ENCODE data around the gene HIVEP1. TPM values are rescaled to one million over a fixed set of nuclear protein-coding genes. Genes with fewer than 3 reads are reported as not detected.

The HIVEP1 gene
- total RNA-seq, 4 donors from 2014 or later = 21.6 to 59.4 (median 34.5) TPM

DNA sequence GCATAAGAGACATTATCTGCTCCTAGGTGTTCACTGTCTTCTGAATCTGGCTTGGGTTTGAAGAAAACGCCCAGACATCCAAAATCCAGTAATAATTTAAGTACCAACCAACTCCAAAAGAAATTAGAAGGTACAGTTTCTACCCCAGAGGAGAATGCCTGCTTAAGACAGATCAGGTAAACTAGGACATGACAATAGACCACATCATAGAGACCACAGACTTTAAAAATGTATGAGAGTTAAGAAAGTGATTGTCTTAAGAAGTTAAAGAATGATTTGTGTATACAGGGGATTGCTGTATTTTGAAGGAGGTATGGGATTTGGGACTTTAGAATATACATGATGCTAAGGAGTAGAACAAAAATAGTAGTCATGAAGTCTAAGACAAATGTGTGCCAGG lies 157.3 kb downstream of the HIVEP1 start:
- DNase-seq (ENCODE audit: low spot score) = no peak
- no peak for TF ChIP-seq CTCF (IDR thresholded peaks at IDR 0.05)
- no peak for ATAC-seq (ENCODE audit: low FRiP score)

GRCh38 chr6:12170351-12171092 lies 158.4 kb downstream of the HIVEP1 start:
- no peak for DNase-seq (ENCODE audit: low spot score)
- ATAC-seq (ENCODE audit: low FRiP score) = no peak
- TF ChIP-seq CTCF (IDR thresholded peaks at IDR 0.05) = no peak

DNA sequence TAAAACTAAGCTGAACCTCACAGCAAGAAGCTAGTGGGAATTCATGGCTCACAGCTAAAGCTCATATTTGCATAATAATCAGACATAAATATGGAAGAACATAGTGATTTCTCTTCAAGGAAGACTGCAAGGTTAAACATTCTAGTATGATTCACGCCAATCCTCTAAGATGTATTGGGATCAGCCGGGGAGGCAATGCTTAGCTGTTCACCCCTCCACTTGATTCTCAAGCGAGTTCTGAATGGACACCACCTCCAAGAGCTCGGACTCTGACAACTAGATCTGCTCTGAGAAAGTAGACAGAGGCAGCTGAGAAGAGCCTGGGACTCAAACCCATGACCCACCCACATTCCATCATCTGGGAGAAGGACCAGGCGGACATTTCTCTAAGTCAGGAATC lies 159.6 kb downstream of the HIVEP1 start:
- no peak for TF ChIP-seq CTCF (IDR thresholded peaks at IDR 0.05)
- ATAC-seq (ENCODE audit: low FRiP score) (no peak), DNase-seq (ENCODE audit: low spot score) (no peak)

GRCh38 chr6:12172572-12172971 lies 160.5 kb downstream of the HIVEP1 start:
- ATAC-seq (ENCODE audit: low FRiP score) = no peak
- no peak for TF ChIP-seq CTCF (IDR thresholded peaks at IDR 0.05)
- DNase-seq (ENCODE audit: low spot score) = no peak

- no peak for ATAC-seq (ENCODE audit: low FRiP score)
- DNase-seq (ENCODE audit: low spot score) = no peak
- TF ChIP-seq CTCF (IDR thresholded peaks at IDR 0.05) = no peak
These were observed 161.1 kb downstream of the HIVEP1 start for GRCh38 chr6:12173181-12173580.

- no peak for ATAC-seq (ENCODE audit: low FRiP score)
- TF ChIP-seq CTCF (IDR thresholded peaks at IDR 0.05) = no peak
These were observed 161.5 kb downstream of the HIVEP1 start for GRCh38 chr6:12173661-12174060.

GRCh38 chr6:12174878-12175277 lies 162.8 kb downstream of the HIVEP1 start:
- ATAC-seq (ENCODE audit: low FRiP score) (no peak), DNase-seq (ENCODE audit: low spot score) (no peak)
- TF ChIP-seq CTCF (IDR thresholded peaks at IDR 0.05) = no peak

More at GRCh38 chr6:12173661-12174060, 161.5 kb downstream of the HIVEP1 start:
- no peak for DNase-seq (ENCODE audit: low spot score)
